GM10248 (cell line): Measurements from ENCODE around the gene LMO7.
"Not testable (repeated sequence)": the region's sequence is repeated elsewhere in the genome, so short reads cannot be mapped to it uniquely, and the experiment has no call there.

ENCODE experiments used
- CTCF ChIA-PET: fragments of 300-600 bp; sonication (Branson Sonifier 250); formaldehyde crosslinking; extraction: SDS; loops from one replicate; lab custom pipeline; 2021; ENCODE audit warnings: antibody characterized with exemption; lab: Yijun Ruan, JAX
- POLR2A ChIA-PET: fragments of 350-650 bp; sonication (Branson Sonifier 250); formaldehyde crosslinking; extraction: SDS; loops from one replicate; lab custom pipeline; 2020; ENCODE audit warnings: antibody characterized with exemption; lab: Yijun Ruan, JAX
- DNase-seq: peaks from one replicate; pipeline ENCODE4 v3.0.0; 2012; ENCODE audit errors: extremely low spot score
- CTCF ChIP-seq: IDR thresholded peaks from 2 replicates; pipeline ENCODE4 v1.5.1; 2012; ENCODE audit warnings: mild to moderate bottlenecking, low read depth; ENCODE audit errors: extremely low read depth, missing control alignments, control extremely low read depth

Gene LMO7

GRCh38 chr13:75736173-75736572 is 100.0 kb downstream of the LMO7 start:
- no peak for TF ChIP-seq CTCF
- DNase-seq: no peak
- POLR2A ChIA-PET: no interaction called here
- CTCF ChIA-PET: interaction anchor here (1.0 to 2.6 kb wide), 6 partner anchors 11 to 141 kb away, joined by 3 to 18 read pairs (median 4); no protein-coding TSS in a partner anchor

- ChIA-PET POLR2A (interaction anchor here (0.9 kb wide), 1 partner anchor 22 kb away, joined by 4 read pairs; no protein-coding TSS in a partner anchor), CTCF (interaction anchor here (0.9 to 4.6 kb wide), 5 partner anchors 11 to 85 kb away, joined by 3 to 27 read pairs (median 7); no protein-coding TSS in a partner anchor)
- no peak for TF ChIP-seq CTCF
- no peak for DNase-seq
Observed at GRCh38 chr13:75738841-75739240, 102.7 kb downstream of the LMO7 start.

- POLR2A ChIA-PET: interaction anchor here (0.9 kb wide), 1 partner anchor 22 kb away, joined by 4 read pairs; no protein-coding TSS in a partner anchor
Observed at GRCh38 chr13:75739244-75739868, 103.2 kb downstream of the LMO7 start.

GRCh38 chr13:75740031-75740430 is 103.9 kb downstream of the LMO7 start:
- ChIA-PET CTCF (interaction anchor here (1.0 to 4.6 kb wide), 2 partner anchors 10 to 44 kb away, joined by 4 to 13 read pairs; no protein-coding TSS in a partner anchor), POLR2A (no interaction called here)
- no peak for DNase-seq
- no peak for TF ChIP-seq CTCF

More at GRCh38 chr13:75739244-75739868, 103.2 kb downstream of the LMO7 start:
- CTCF ChIA-PET: interaction anchor here (0.9 to 4.6 kb wide), 3 partner anchors 11 to 85 kb away, joined by 3 to 27 read pairs (median 13); no protein-coding TSS in a partner anchor
- TF ChIP-seq CTCF: no peak
- DNase-seq: no peak

- POLR2A ChIA-PET, DNase-seq: not testable (repeated sequence)
- CTCF ChIA-PET: interaction anchor here (0.7 to 2.0 kb wide), 2 partner anchors 8 to 47 kb away, joined by 3 to 4 read pairs; no protein-coding TSS in a partner anchor
Observed at GRCh38 chr13:75743072-75743471, 106.9 kb downstream of the LMO7 start.

GRCh38 chr13:75744127-75744526 is 108.0 kb downstream of the LMO7 start:
- TF ChIP-seq CTCF: no peak
- CTCF ChIA-PET: no interaction called here
- POLR2A ChIA-PET: no interaction called here
- DNase-seq: no peak

- ChIA-PET POLR2A (no interaction called here), CTCF (interaction anchor here (1.5 kb wide), 1 partner anchor 12 kb away, joined by 3 read pairs; no protein-coding TSS in a partner anchor)
- TF ChIP-seq CTCF: no peak
- DNase-seq: no peak
Observed at GRCh38 chr13:75745387-75745786, 109.3 kb downstream of the LMO7 start.
